Measurements from ENCODE around the gene OR6J1. TPM values are rescaled to one million over a fixed set of nuclear protein-coding genes. Genes with fewer than 3 reads are reported as not detected.

Gene OR6J1
- total and polyA plus RNA-seq, 9 of the 15 experiments (the other 6 are each of a cell fraction or from before 2014, with no cell fraction given), result not detected

- TF ChIP-seq ATF3 (IDR thresholded peaks at IDR 0.05) (peak; percentile 76), ATF3 (CRISPR knock-in tag; conservative IDR thresholded peaks at IDR 0.05) (no peak), ZNF764 (CRISPR knock-in tag; IDR thresholded peaks at IDR 0.05; ENCODE audit: low read depth) (no peak), ATF7 (IDR thresholded peaks at IDR 0.05) (peak; percentile 76; the same call in 1 of the 2 replicates), JUND (IDR thresholded peaks at IDR 0.05; ENCODE audit: borderline replicate concordance, low read depth, low read length) (peak; percentile 31; the same call in 1 of the 2 replicates), JUND (tag; IDR thresholded peaks at IDR 0.05; ENCODE audit: borderline replicate concordance, low read depth, low read length) (no peak), CREBBP (IDR thresholded peaks at IDR 0.05; ENCODE audit: low read depth, low read length) (no peak), CEBPZ (IDR thresholded peaks at IDR 0.05; ENCODE audit: borderline replicate concordance, low read depth, low read length) (no peak), HNRNPL (IDR thresholded peaks at IDR 0.05; ENCODE audit: low read depth, low read length) (no peak), MAFK (IDR thresholded peaks at IDR 0.05; ENCODE audit: low read length) (no peak), GATAD2B (IDR thresholded peaks at IDR 0.05; ENCODE audit: borderline replicate concordance) (no peak), STAG1 (CRISPR knock-in tag; IDR thresholded peaks at IDR 0.05; ENCODE audit: borderline replicate concordance) (no peak), THAP12 (CRISPR knock-in tag; IDR thresholded peaks at IDR 0.05) (no peak), FOXP1 (CRISPR knock-in tag; IDR thresholded peaks at IDR 0.05) (no peak), TCF7L2 (IDR thresholded peaks at IDR 0.05; ENCODE audit: low read depth, low read length) (no peak), BRF1 (IDR thresholded peaks at IDR 0.05; ENCODE audit: borderline replicate concordance, extremely low read depth, insufficient read length) (no peak), MNT (conservative IDR thresholded peaks at IDR 0.05) (no peak)
These were observed 2.6 kb upstream of the OR6J1 start (continued) for GRCh38 chr14:22646570-22647254.
